Activated naive CD8-positive, alpha-beta T cell treated with anti-CD3 and anti-CD28 coated beads for 36 hours (primary cell): Measurements from ENCODE around the gene SPRED2. TPM values are rescaled to one million over a fixed set of nuclear protein-coding genes. Genes with fewer than 3 reads are reported as not detected.

ENCODE experiments used
- DNase-seq: peaks from one replicate; pipeline ENCODE4 v3.0.0; 2021
- H3K27ac Mint-ChIP-seq: one replicate; pipeline ENCODE4 v1.8.0; 2022; ENCODE audit warnings: mild to moderate bottlenecking, moderate library complexity, mixed read lengths
- H3K27me3 Mint-ChIP-seq: one replicate; pipeline ENCODE4 v1.8.0; 2022; ENCODE audit warnings: mild to moderate bottlenecking, mixed read lengths
- H3K36me3 Mint-ChIP-seq: one replicate; pipeline ENCODE4 v1.8.0; 2021; ENCODE audit warnings: mild to moderate bottlenecking, mixed read lengths
- H3K4me1 Mint-ChIP-seq: one replicate; pipeline ENCODE4 v1.8.0; 2021; ENCODE audit warnings: mixed read lengths
- H3K4me3 Mint-ChIP-seq: one replicate; pipeline ENCODE4 v1.8.0; 2022; ENCODE audit warnings: mild to moderate bottlenecking, moderate library complexity, mixed read lengths
- H3K9me3 Mint-ChIP-seq: one replicate; pipeline ENCODE4 v1.8.0; 2022; ENCODE audit warnings: mixed read lengths
- total RNA-seq, 2 experiments: library from RNA; stranded (reverse); gene quantifications; one replicate each; pipeline ENCODE4 v1.2.3, GENCODE V29; 2021

SPRED2 gene
- total RNA-seq, 2 experiments from 2014 or later = 9.5 to 9.7 TPM

- Mint-ChIP-seq H3K27me3 (peaks cover 31% of the 10 kb centered on the region), H3K4me3 (no peak overlapping the region), H3K4me1 (peaks cover 16% of the 10 kb centered on the region)
Measured at GRCh38 chr2:65411056-65411795, 21.2 kb downstream of the SPRED2 start.

GRCh38 chr2:65409045-65409444 is 23.4 kb downstream of the SPRED2 start:
- peaks cover 21% of the 10 kb centered on the region for H3K4me1 Mint-ChIP-seq
- no peaks in the 10 kb centered on the region for H3K9me3 Mint-ChIP-seq
- no peak for DNase-seq
- H3K4me3 Mint-ChIP-seq = no peak overlapping the region
- H3K27me3 Mint-ChIP-seq = peaks cover 42% of the 10 kb centered on the region
- H3K36me3 Mint-ChIP-seq = peaks cover 2% of the 10 kb centered on the region
- H3K27ac Mint-ChIP-seq = no peak overlapping the region

More at GRCh38 chr2:65411056-65411795, 21.2 kb downstream of the SPRED2 start:
- no peak for DNase-seq
- H3K27ac Mint-ChIP-seq = no peak overlapping the region
- H3K36me3 Mint-ChIP-seq = peaks cover 2% of the 10 kb centered on the region
- no peaks in the 10 kb centered on the region for H3K9me3 Mint-ChIP-seq

- H3K27ac Mint-ChIP-seq = no peak overlapping the region
- H3K4me1 Mint-ChIP-seq = peaks cover 21% of the 10 kb centered on the region
- H3K36me3 Mint-ChIP-seq = peaks cover 2% of the 10 kb centered on the region
- H3K9me3 Mint-ChIP-seq = no peaks in the 10 kb centered on the region
- no peak for DNase-seq
- H3K27me3 Mint-ChIP-seq = peaks cover 50% of the 10 kb centered on the region
- no peak overlapping the region for H3K4me3 Mint-ChIP-seq
Measured at GRCh38 chr2:65407240-65407639, 25.2 kb downstream of the SPRED2 start.

- Mint-ChIP-seq H3K4me1 (peaks cover 21% of the 10 kb centered on the region), H3K27ac (no peak overlapping the region), H3K36me3 (peaks cover 2% of the 10 kb centered on the region), H3K27me3 (peaks cover 56% of the 10 kb centered on the region), H3K4me3 (no peak overlapping the region), H3K9me3 (no peaks in the 10 kb centered on the region)
- DNase-seq = no peak
Measured at GRCh38 chr2:65404988-65405697, 27.3 kb downstream of the SPRED2 start.

GRCh38 chr2:65403529-65403915 is 28.9 kb downstream of the SPRED2 start:
- H3K4me3 Mint-ChIP-seq = no peak overlapping the region
- no peak for DNase-seq
- peaks cover 50% of the 10 kb centered on the region for H3K27me3 Mint-ChIP-seq
- H3K4me1 Mint-ChIP-seq = peaks cover 21% of the 10 kb centered on the region
- no peaks in the 10 kb centered on the region for H3K9me3 Mint-ChIP-seq
- no peak overlapping the region for H3K27ac Mint-ChIP-seq
- H3K36me3 Mint-ChIP-seq = peaks cover 2% of the 10 kb centered on the region

GRCh38 chr2:65402780-65403528 is 29.4 kb downstream of the SPRED2 start:
- Mint-ChIP-seq H3K36me3 (peaks cover 2% of the 10 kb centered on the region), H3K27me3 (peaks cover 49% of the 10 kb centered on the region), H3K9me3 (no peaks in the 10 kb centered on the region), H3K4me3 (no peak overlapping the region), H3K27ac (no peak overlapping the region), H3K4me1 (peaks cover 26% of the 10 kb centered on the region)
- no peak for DNase-seq

GRCh38 chr2:65402323-65402722 is 30.1 kb downstream of the SPRED2 start:
- peaks cover 46% of the 10 kb centered on the region for H3K27me3 Mint-ChIP-seq
- no peak overlapping the region for H3K4me3 Mint-ChIP-seq
- no peak overlapping the region for H3K27ac Mint-ChIP-seq
- peaks cover 29% of the 10 kb centered on the region for H3K4me1 Mint-ChIP-seq
- no peaks in the 10 kb centered on the region for H3K9me3 Mint-ChIP-seq
- peaks cover 2% of the 10 kb centered on the region for H3K36me3 Mint-ChIP-seq
- DNase-seq = no peak

- DNase-seq = peak; percentile 55
- H3K36me3 Mint-ChIP-seq = no peaks in the 10 kb centered on the region
- no peak overlapping the region for H3K4me3 Mint-ChIP-seq
- H3K27ac Mint-ChIP-seq = peak overlapping the region; percentile 9
- peaks cover 23% of the 10 kb centered on the region for H3K4me1 Mint-ChIP-seq
- H3K27me3 Mint-ChIP-seq = peaks cover 33% of the 10 kb centered on the region
- H3K9me3 Mint-ChIP-seq = no peaks in the 10 kb centered on the region
Measured at GRCh38 chr2:65397122-65397521, 35.3 kb downstream of the SPRED2 start.

- Mint-ChIP-seq H3K27ac (no peak overlapping the region), H3K4me1 (peaks cover 23% of the 10 kb centered on the region), H3K36me3 (no peaks in the 10 kb centered on the region), H3K9me3 (no peaks in the 10 kb centered on the region), H3K27me3 (peaks cover 30% of the 10 kb centered on the region), H3K4me3 (no peak overlapping the region)
- DNase-seq = no peak
Measured at GRCh38 chr2:65396348-65397026, 35.9 kb downstream of the SPRED2 start.

- no peak for DNase-seq
- H3K27ac Mint-ChIP-seq = no peak overlapping the region
- H3K4me1 Mint-ChIP-seq = peaks cover 23% of the 10 kb centered on the region
- no peaks in the 10 kb centered on the region for H3K9me3 Mint-ChIP-seq
- H3K4me3 Mint-ChIP-seq = no peak overlapping the region
- H3K36me3 Mint-ChIP-seq = no peaks in the 10 kb centered on the region
- H3K27me3 Mint-ChIP-seq = peaks cover 26% of the 10 kb centered on the region
Measured at GRCh38 chr2:65395621-65396347, 36.6 kb downstream of the SPRED2 start.

- no peak for DNase-seq
- no peak overlapping the region for H3K4me3 Mint-ChIP-seq
- H3K36me3 Mint-ChIP-seq = no peaks in the 10 kb centered on the region
- H3K4me1 Mint-ChIP-seq = peaks cover 39% of the 10 kb centered on the region
- peaks cover 43% of the 10 kb centered on the region for H3K27me3 Mint-ChIP-seq
- no peak overlapping the region for H3K27ac Mint-ChIP-seq
- H3K9me3 Mint-ChIP-seq = no peaks in the 10 kb centered on the region
Measured at GRCh38 chr2:65393743-65394422, 38.5 kb downstream of the SPRED2 start.

GRCh38 chr2:65393046-65393445 is 39.4 kb downstream of the SPRED2 start:
- peaks cover 39% of the 10 kb centered on the region for H3K4me1 Mint-ChIP-seq
- H3K4me3 Mint-ChIP-seq = no peak overlapping the region
- no peak for DNase-seq
- no peaks in the 10 kb centered on the region for H3K36me3 Mint-ChIP-seq
- no peak overlapping the region for H3K27ac Mint-ChIP-seq
- H3K27me3 Mint-ChIP-seq = peaks cover 42% of the 10 kb centered on the region
- no peaks in the 10 kb centered on the region for H3K9me3 Mint-ChIP-seq

GRCh38 chr2:65392609-65393008 is 39.8 kb downstream of the SPRED2 start:
- no peak for DNase-seq
- peaks cover 36% of the 10 kb centered on the region for H3K4me1 Mint-ChIP-seq
- peaks cover 39% of the 10 kb centered on the region for H3K27me3 Mint-ChIP-seq
- H3K9me3 Mint-ChIP-seq = no peaks in the 10 kb centered on the region
- H3K27ac Mint-ChIP-seq = no peak overlapping the region
- H3K36me3 Mint-ChIP-seq = no peaks in the 10 kb centered on the region
- H3K4me3 Mint-ChIP-seq = no peak overlapping the region

- Mint-ChIP-seq H3K27ac (no peak overlapping the region), H3K4me3 (no peak overlapping the region), H3K4me1 (peaks cover 25% of the 10 kb centered on the region), H3K36me3 (no peaks in the 10 kb centered on the region), H3K9me3 (no peaks in the 10 kb centered on the region), H3K27me3 (peaks cover 44% of the 10 kb centered on the region)
- DNase-seq = peak; percentile 48
Measured at GRCh38 chr2:65390134-65390533, 42.3 kb downstream of the SPRED2 start.
